GM19239 (cell line): ENCODE data around the gene COL4A2.

Source experiments
- DNase-seq: peaks from one replicate; pipeline ENCODE4 v3.0.0; 2011; ENCODE audit warnings: low spot score; ENCODE audit not compliant: insufficient read length
- FAIRE-seq: peaks from 2 replicates; lab custom pipeline; 2011; peaks lifted over from hg19 to GRCh38; lab: Jason Lieb, UNC

The COL4A2 gene

GRCh38 chr13:110458017-110458416 lies 150.9 kb downstream of the COL4A2 start:
- DNase-seq (no peak), FAIRE-seq (no peak)

GRCh38 chr13:110458594-110459365 lies 151.7 kb downstream of the COL4A2 start:
- DNase-seq: no peak
- FAIRE-seq: no peak

GRCh38 chr13:110462091-110462490 lies 155.0 kb downstream of the COL4A2 start:
- FAIRE-seq (no peak), DNase-seq (no peak)

- DNase-seq (no peak), FAIRE-seq (no peak)
Measured at GRCh38 chr13:110463156-110463555, 156.1 kb downstream of the COL4A2 start.

GRCh38 chr13:110463871-110464510 lies 156.9 kb downstream of the COL4A2 start:
- FAIRE-seq (no peak), DNase-seq (no peak)

GRCh38 chr13:110464556-110465333 lies 157.7 kb downstream of the COL4A2 start:
- no peak for FAIRE-seq
- DNase-seq: no peak

- FAIRE-seq (no peak), DNase-seq (no peak)
Measured at GRCh38 chr13:110465696-110466095, 158.6 kb downstream of the COL4A2 start.

GRCh38 chr13:110466266-110466915 lies 159.3 kb downstream of the COL4A2 start:
- no peak for DNase-seq
- no peak for FAIRE-seq

- DNase-seq (no peak), FAIRE-seq (no peak)
Measured at GRCh38 chr13:110467516-110468110, 160.5 kb downstream of the COL4A2 start.

- FAIRE-seq (no peak), DNase-seq (no peak)
Measured at GRCh38 chr13:110468986-110469495, 162.0 kb downstream of the COL4A2 start.

- no peak for FAIRE-seq
Measured at GRCh38 chr13:110469597-110469996, 162.5 kb downstream of the COL4A2 start.

GRCh38 chr13:110470272-110471009 lies 163.4 kb downstream of the COL4A2 start:
- DNase-seq: no peak
- FAIRE-seq: no peak

More at GRCh38 chr13:110469597-110469996, 162.5 kb downstream of the COL4A2 start:
- DNase-seq: no peak

- DNase-seq: no peak
- FAIRE-seq: peak; percentile 85
Measured at GRCh38 chr13:110471156-110471832, 164.2 kb downstream of the COL4A2 start.

- FAIRE-seq: peak; percentile 98
- peak; percentile 90 for DNase-seq
Measured at GRCh38 chr13:110471833-110472162, 164.7 kb downstream of the COL4A2 start.

GRCh38 chr13:110472904-110473563 lies 165.9 kb downstream of the COL4A2 start:
- FAIRE-seq (no peak), DNase-seq (no peak)

GRCh38 chr13:110474713-110475112 lies 167.6 kb downstream of the COL4A2 start:
- FAIRE-seq: no peak
- DNase-seq: no peak

- DNase-seq (no peak), FAIRE-seq (no peak)
Measured at GRCh38 chr13:110475117-110475516, 168.0 kb downstream of the COL4A2 start.

- DNase-seq (no peak), FAIRE-seq (no peak)
Measured at GRCh38 chr13:110475550-110476219, 168.6 kb downstream of the COL4A2 start.
